Upper lobe of left lung (tissue), 6 donors: ENCODE results near the gene RNF212B. TPM values are rescaled to one million over a fixed set of nuclear protein-coding genes. Genes with fewer than 3 reads are reported as not detected.

ENCODE experiments used
- ATAC-seq, 2 donors: fragments of 200-7000 bp; cut with Tn5 transposase; one replicate each; pipeline ENCODE4 v1.9.1; 2022; ENCODE audit warnings: mild to moderate bottlenecking in 2 of 2, moderate library complexity in 2 of 2; ENCODE audit not compliant: low FRiP score in 2 of 2
- DNase-seq, 2 donors: peaks; one replicate each; pipeline ENCODE4 v3.0.0-alpha.2; 2019 to 2020
- H3K27ac ChIP-seq, 4 donors: fragments of 200-600 bp; sonication (generic); one replicate each; pipeline ENCODE4 v1.5.1; 2016 to 2019
- H3K27me3 ChIP-seq, 4 donors: fragments of 200-600 bp; sonication (generic); one replicate each; pipeline ENCODE4 v1.5.1; 2017 to 2019
- H3K36me3 ChIP-seq, 4 donors: fragments of 200-600 bp; sonication (generic); one replicate each; pipeline ENCODE4 v1.5.1; 2016 to 2019
- H3K4me1 ChIP-seq, 4 donors: fragments of 200-600 bp; sonication (generic); one replicate each; pipeline ENCODE4 v1.5.1; 2018 to 2019
- H3K4me3 ChIP-seq, 4 donors: fragments of 200-600 bp; sonication (generic); one replicate each; pipeline ENCODE4 v1.5.1; 2017 to 2019; ENCODE audit warnings: mild to moderate bottlenecking in 2 of 4, moderate library complexity in 1 of 4
- H3K9me3 ChIP-seq, 4 donors: fragments of 200-600 bp; sonication (generic); one replicate each; pipeline ENCODE4 v1.5.1; 2018 to 2019
- EP300 ChIP-seq, 4 donors: sonication (generic); formaldehyde crosslinking; IDR thresholded peaks; one replicate each; pipeline ENCODE4 v1.5.1; 2017; ENCODE audit warnings: antibody characterized with exemption in 4 of 4, control low read depth in 2 of 4
- POLR2A ChIP-seq, 4 donors: fragments of 450-650 bp; IDR thresholded peaks; one replicate each; pipeline ENCODE4 v1.5.1; 2016 to 2017; ENCODE audit warnings: antibody characterized with exemption in 4 of 4, mild to moderate bottlenecking in 2 of 4
- POLR2AphosphoS5 ChIP-seq, 2 donors: sonication (generic); formaldehyde crosslinking; IDR thresholded peaks; one replicate each; pipeline ENCODE4 v1.5.1; 2017; ENCODE audit warnings: antibody characterized with exemption in 2 of 2
- WGBS, 2 donors: methylation state at CpG; one replicate each; pipeline ENCODE4 v1.1.5; 2017 to 2018; 5-methylcytosine and 5-hydroxymethylcytosine counted together
- total RNA-seq, 6 donors: library from RNA; depleted of rRNA in 4 of 6; stranded (reverse); fragments of >200 nt in 4 of 6; gene quantifications; one replicate each; pipeline versions ENCODE4 v1.1.0 to v1.2.1, GENCODE V29; 2016 to 2021
- TF ChIP-seq, protein P1 (sequence below), 6 experiments: fragments of 450-650 bp in 4 of 6; fragments of 200-600 bp in 2 of 6; sonication (generic) in 2 of 6; IDR thresholded peaks; one replicate each; pipeline ENCODE4 v1.5.1; 2016 to 2019; ENCODE audit warnings: antibody characterized with exemption in 6 of 6
- donor health status: DM: no; HTN: no; CAD: no; lungs with moderate emphysema.
- donor health status: DM: no; HTN: yes; CAD: no; lungs with severe emphysema.

The RNF212B gene
- total RNA-seq, 6 donors from 2014 or later: not detected

DNA sequence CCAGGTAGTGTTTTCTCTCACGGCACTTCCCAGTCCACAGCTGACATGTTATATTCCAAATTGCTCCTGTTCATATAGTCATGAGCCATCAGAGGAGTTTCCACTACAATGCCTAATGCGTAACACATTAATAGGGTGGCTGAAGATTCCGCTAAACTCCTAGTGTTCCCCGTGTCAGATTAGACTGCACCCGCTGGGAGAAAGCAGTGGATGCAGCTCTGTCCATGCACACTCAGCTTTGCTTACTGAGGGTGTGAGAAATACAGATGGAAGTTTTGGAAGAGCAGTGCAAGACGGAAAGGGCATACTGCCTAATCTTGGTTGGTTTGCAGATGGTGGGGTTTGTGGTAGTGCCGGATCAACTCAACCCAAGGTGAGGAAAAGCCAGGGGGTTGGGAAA is 59.4 kb downstream of the RNF212B start:
- no peaks in the 10 kb centered on the region for H3K27me3 ChIP-seq
- no peak overlapping the region for H3K4me3 ChIP-seq
- TF ChIP-seq, protein P1, sequence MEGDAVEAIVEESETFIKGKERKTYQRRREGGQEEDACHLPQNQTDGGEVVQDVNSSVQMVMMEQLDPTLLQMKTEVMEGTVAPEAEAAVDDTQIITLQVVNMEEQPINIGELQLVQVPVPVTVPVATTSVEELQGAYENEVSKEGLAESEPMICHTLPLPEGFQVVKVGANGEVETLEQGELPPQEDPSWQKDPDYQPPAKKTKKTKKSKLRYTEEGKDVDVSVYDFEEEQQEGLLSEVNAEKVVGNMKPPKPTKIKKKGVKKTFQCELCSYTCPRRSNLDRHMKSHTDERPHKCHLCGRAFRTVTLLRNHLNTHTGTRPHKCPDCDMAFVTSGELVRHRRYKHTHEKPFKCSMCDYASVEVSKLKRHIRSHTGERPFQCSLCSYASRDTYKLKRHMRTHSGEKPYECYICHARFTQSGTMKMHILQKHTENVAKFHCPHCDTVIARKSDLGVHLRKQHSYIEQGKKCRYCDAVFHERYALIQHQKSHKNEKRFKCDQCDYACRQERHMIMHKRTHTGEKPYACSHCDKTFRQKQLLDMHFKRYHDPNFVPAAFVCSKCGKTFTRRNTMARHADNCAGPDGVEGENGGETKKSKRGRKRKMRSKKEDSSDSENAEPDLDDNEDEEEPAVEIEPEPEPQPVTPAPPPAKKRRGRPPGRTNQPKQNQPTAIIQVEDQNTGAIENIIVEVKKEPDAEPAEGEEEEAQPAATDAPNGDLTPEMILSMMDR (IDR thresholded peaks at IDR 0.05): no peak
- TF ChIP-seq EP300 (IDR thresholded peaks at IDR 0.05): no peak
- no peak for TF ChIP-seq POLR2AphosphoS5 (IDR thresholded peaks at IDR 0.05)
- TF ChIP-seq POLR2A (IDR thresholded peaks at IDR 0.05): no peak
- H3K27ac ChIP-seq: no peak overlapping the region
- no peak for ATAC-seq
- peaks cover 15 to 26% (median 23%) of the 10 kb centered on the region in 4 donors for H3K4me1 ChIP-seq
- DNase-seq: no peak
- H3K36me3 ChIP-seq: peaks cover 0 to 9% (median 4%) of the 10 kb centered on the region in 4 donors
- WGBS, 2 donors: 87 to 90% methylated on average over 7 of the region's 7 CpGs
- H3K9me3 ChIP-seq: no peaks in the 10 kb centered on the region

DNA sequence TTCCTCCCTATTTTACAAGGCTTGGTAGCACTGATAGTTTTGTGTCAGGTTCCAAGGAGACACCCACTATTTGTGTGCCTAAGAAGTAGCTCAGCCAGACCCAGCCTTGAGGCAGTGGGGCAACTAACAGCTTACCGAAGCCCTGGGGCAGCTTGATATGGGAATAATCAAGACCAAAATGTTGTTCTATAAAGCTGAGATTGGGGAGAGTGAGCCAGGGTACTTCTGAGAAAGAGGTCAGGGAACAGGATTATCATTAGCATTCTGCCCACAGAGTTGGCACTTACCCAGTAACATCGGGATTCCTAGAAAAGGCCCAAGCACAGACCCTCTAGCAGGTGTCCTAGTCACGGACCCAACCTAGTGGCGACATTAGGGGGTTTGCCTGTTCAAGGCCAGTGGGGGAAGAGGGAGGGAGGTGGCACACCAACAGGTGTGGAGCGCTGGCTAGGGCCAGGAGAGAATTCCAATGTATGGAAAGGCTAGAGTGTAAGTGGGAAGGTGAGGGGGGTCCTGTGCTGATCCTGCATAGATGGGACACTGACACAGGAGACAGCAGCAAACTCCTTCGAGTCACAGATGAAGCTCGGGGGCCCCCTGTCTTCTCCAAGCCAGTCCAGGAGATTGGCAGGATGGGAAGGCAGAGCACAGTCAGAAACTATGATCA is 60.0 kb downstream of the RNF212B start:
- ATAC-seq: no peak
- H3K36me3 ChIP-seq: peaks cover 0 to 9% (median 4%) of the 10 kb centered on the region in 4 donors
- H3K4me1 ChIP-seq: peaks cover 15 to 28% (median 24%) of the 10 kb centered on the region in 4 donors
- no peaks in the 10 kb centered on the region for H3K27me3 ChIP-seq
- no peak overlapping the region for H3K4me3 ChIP-seq
- no peak for DNase-seq
- H3K9me3 ChIP-seq: no peaks in the 10 kb centered on the region
- TF ChIP-seq, protein P1 (IDR thresholded peaks at IDR 0.05): no peak
- TF ChIP-seq EP300 (IDR thresholded peaks at IDR 0.05) (no peak), POLR2A (IDR thresholded peaks at IDR 0.05) (no peak), POLR2AphosphoS5 (IDR thresholded peaks at IDR 0.05) (no peak)
- no peak overlapping the region for H3K27ac ChIP-seq
- WGBS, 2 donors: 89 to 96% methylated on average over 7 of the region's 7 CpGs

DNA sequence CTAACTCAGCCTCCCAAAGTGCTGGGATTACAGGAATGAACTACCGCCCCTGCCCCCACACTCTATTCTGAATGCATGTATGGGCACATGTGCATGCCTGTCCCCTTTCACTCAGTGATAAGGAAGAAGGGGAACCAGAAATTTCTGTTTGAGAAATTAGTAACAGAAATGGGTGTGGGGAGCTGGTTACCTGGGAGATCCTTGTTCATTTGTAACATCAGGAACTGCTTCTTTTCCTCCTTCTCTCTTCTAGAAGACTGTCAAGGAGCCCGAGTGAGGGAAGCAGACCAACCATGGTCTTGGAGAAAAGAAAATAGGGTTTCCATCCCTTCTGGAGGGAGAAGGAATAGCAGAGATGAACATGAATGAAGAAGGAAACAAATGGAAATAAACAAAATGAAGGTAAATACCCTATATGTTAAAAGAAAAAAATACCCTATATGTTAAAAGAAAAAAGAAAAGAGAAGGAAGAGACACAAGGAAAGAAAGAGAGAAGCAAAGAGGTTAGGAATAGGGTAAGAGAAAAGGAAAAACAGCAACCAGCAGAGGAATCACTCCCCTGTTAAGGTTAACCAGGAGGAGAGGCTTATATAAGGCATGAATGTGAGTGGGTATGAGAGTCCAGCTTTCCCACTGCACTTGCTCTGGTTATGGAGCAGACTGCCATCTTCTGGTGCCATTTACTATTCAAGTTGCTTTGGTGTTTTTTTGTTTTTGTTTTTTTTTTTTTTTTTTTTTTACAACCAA is 61.6 kb downstream of the RNF212B start:
- ATAC-seq (no peak), DNase-seq (peak in 1 of 2 donors; percentile 31)
- H3K4me1 ChIP-seq: peaks cover 19 to 32% (median 29%) of the 10 kb centered on the region in 4 donors
- peaks cover 0 to 9% (median 4%) of the 10 kb centered on the region in 4 donors for H3K36me3 ChIP-seq
- TF ChIP-seq POLR2A (IDR thresholded peaks at IDR 0.05) (no peak), EP300 (IDR thresholded peaks at IDR 0.05) (no peak), POLR2AphosphoS5 (IDR thresholded peaks at IDR 0.05) (no peak)
- TF ChIP-seq, protein P1 (IDR thresholded peaks at IDR 0.05): no peak
- H3K27me3 ChIP-seq: no peaks in the 10 kb centered on the region
- peak overlapping the region in 3 of 4 donors; percentile 3 to 95 (median 91) for H3K27ac ChIP-seq
- H3K9me3 ChIP-seq: no peaks in the 10 kb centered on the region
- 76 to 77% methylated on average over 2 of the region's 2 CpGs for WGBS, 2 donors
- no peak overlapping the region for H3K4me3 ChIP-seq

DNA sequence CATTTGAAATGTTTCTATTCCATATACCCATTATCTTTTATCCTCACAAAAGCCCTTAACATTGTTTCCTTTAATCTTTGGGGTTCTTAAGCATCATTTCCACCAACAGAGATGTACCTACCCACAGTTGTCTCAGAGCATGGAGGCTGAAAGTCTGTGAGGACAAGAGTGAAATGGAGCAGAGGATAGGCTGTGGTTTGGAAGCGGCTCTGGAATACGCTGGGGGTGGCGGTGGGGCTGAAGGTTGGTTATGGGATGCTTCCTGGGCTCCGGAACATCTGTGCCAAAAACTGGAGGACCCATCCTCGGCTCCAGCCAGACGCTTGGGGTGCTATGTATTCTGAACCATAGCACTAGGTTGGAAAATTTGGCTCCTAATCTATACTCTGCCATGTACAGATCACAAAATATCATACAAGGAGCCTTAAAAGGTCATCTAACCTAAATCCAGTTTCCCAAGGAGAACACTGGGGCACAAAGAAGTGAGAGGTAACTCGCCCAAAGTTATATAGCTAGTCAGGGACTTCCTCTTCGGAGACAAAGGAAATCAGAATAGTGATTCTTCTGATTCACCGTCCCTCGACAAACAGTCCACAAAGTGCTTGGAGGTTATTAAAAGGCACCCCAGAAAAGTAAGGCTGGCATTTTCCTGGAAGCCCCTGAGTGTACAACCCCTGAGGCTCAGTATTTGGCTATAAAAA is 62.4 kb downstream of the RNF212B start:
- ATAC-seq (no peak), DNase-seq (no peak)
- Histone ChIP-seq H3K4me3 (peak overlapping the region; percentile 32 to 94 (median 70)), H3K4me1 (peaks cover 14 to 27% (median 23%) of the 10 kb centered on the region in 4 donors), H3K9me3 (no peaks in the 10 kb centered on the region), H3K27me3 (no peaks in the 10 kb centered on the region), H3K27ac (peak overlapping the region; percentile 91 to 99 (median 96)), H3K36me3 (peaks cover 0 to 9% (median 4%) of the 10 kb centered on the region in 4 donors)
- TF ChIP-seq POLR2A (IDR thresholded peaks at IDR 0.05): no peak
- no peak for TF ChIP-seq POLR2AphosphoS5 (IDR thresholded peaks at IDR 0.05)
- TF ChIP-seq, protein P1 (IDR thresholded peaks at IDR 0.05): no peak
- no peak for TF ChIP-seq EP300 (IDR thresholded peaks at IDR 0.05)
- 65% methylated on average over 10 of the region's 10 CpGs for WGBS, 2 donors
